Natural killer cell (primary cell): ENCODE data around the gene TRNP1. TPM values are rescaled to one million over a fixed set of nuclear protein-coding genes. Genes with fewer than 3 reads are reported as not detected.

ENCODE experiments used
- ATAC-seq, 3 donors: fragments of 150-1000 bp in 2 of 3; fragments of 200-7000 bp in 1 of 3; cut with Tn5 transposase; 1 replicate in 1 of 3; 2 replicates in 2 of 3; pipeline ENCODE4 v1.10.0; 2021; ENCODE audit warnings: mild to moderate bottlenecking in 2 of 3, moderate library complexity in 2 of 3
- DNase-seq, 2 donors: peaks; one replicate each; pipeline versions ENCODE4 v3.0.0 to v3.0.0-alpha.2; 2013 to 2021; ENCODE audit warnings: mixed read lengths in 1 of 2
- H3K27ac ChIP-seq: one replicate; pipeline ENCODE4 v1.5.1; 2013; ENCODE audit warnings: mild to moderate bottlenecking, low read length
- H3K27me3 ChIP-seq: one replicate; pipeline ENCODE4 v1.6.1; 2013; ENCODE audit warnings: low read length; ENCODE audit not compliant: control insufficient read depth, insufficient read depth
- H3K36me3 ChIP-seq: one replicate; pipeline ENCODE4 v1.6.1; 2013; ENCODE audit warnings: low read length; ENCODE audit not compliant: control insufficient read depth, insufficient read depth
- H3K4me1 ChIP-seq: one replicate; pipeline ENCODE4 v1.6.1; 2013; ENCODE audit warnings: low read length; ENCODE audit not compliant: control insufficient read depth, insufficient read depth
- H3K4me3 ChIP-seq: one replicate; pipeline ENCODE4 v1.5.1; 2013; ENCODE audit warnings: low read length
- H3K9me3 ChIP-seq: one replicate; pipeline ENCODE4 v1.6.1; 2013; ENCODE audit warnings: low read length; ENCODE audit not compliant: control insufficient read depth, insufficient read depth
- H3K27ac Mint-ChIP-seq, 2 donors: one replicate each; pipeline ENCODE4 v1.8.0; 2022; ENCODE audit warnings: mild to moderate bottlenecking in 2 of 2, mixed read lengths in 2 of 2, moderate library complexity in 1 of 2
- H3K27me3 Mint-ChIP-seq, 2 donors: one replicate each; pipeline ENCODE4 v1.8.0; 2022; ENCODE audit warnings: low read depth in 2 of 2, mixed read lengths in 2 of 2
- H3K36me3 Mint-ChIP-seq: one replicate; pipeline ENCODE4 v1.8.0; 2022; ENCODE audit warnings: mixed read lengths
- H3K4me1 Mint-ChIP-seq, 2 donors: one replicate each; pipeline ENCODE4 v1.8.0; 2022; ENCODE audit warnings: mixed read lengths in 2 of 2
- H3K4me3 Mint-ChIP-seq: one replicate; pipeline ENCODE4 v1.8.0; 2022; ENCODE audit warnings: mild to moderate bottlenecking, moderate library complexity, mixed read lengths
- H3K9me3 Mint-ChIP-seq, 2 donors: one replicate each; pipeline ENCODE4 v1.8.0; 2022; ENCODE audit warnings: mixed read lengths in 2 of 2
- CTCF ChIP-seq: fragments of 200-600 bp; IDR thresholded peaks from one replicate; pipeline ENCODE4 v1.8.0; 2022; ENCODE audit warnings: antibody characterized with exemption
- WGBS: methylation state at CpG from one replicate; pipeline ENCODE4 v1.1.7; 2013; ENCODE audit warnings: missing lambda C conversion rate; ENCODE audit not compliant: insufficient coverage; 5-methylcytosine and 5-hydroxymethylcytosine counted together
- intact Hi-C: fragments of 100-400 bp; cut with micrococcal nuclease; formaldehyde crosslinking; loops from one replicate; pipeline ENCODE4 v1.14.2; 2022
- total RNA-seq, 4 donors: library from RNA; stranded (reverse); fragments of 120-200 nt in 1 of 4; gene quantifications; one replicate each; pipeline versions ENCODE4 v1.2.3 to v1.2.4, GENCODE V29; 2013 to 2022

Gene TRNP1
- total RNA-seq, 3 donors from 2014 or later (not counting 1 experiment from before 2014, with no cell fraction given) = 0.18 to 3.0 (median 0.95) TPM

- Histone ChIP-seq H3K27me3 (peaks cover 20% of the 10 kb centered on the region), H3K9me3 (no peaks in the 10 kb centered on the region), H3K4me1 (peaks cover 34% of the 10 kb centered on the region), H3K36me3 (no peaks in the 10 kb centered on the region), H3K4me3 (no peak overlapping the region), H3K27ac (no peak overlapping the region)
- no peak for DNase-seq
- Mint-ChIP-seq H3K4me1 (peaks cover 13 to 16% of the 10 kb centered on the region in 2 donors), H3K4me3 (no peak overlapping the region), H3K27ac (no peak overlapping the region), H3K27me3 (peaks cover 19 to 32% of the 10 kb centered on the region in 2 donors), H3K36me3 (no peaks in the 10 kb centered on the region), H3K9me3 (no peaks in the 10 kb centered on the region)
- no peak for TF ChIP-seq CTCF
- ATAC-seq = no peak
- intact Hi-C loops = no loop called here
- 72% methylated on average over 4 of the region's 4 CpGs for WGBS
Observed at GRCh38 chr1:26996665-26997064, 3.2 kb downstream of the TRNP1 start.

DNA sequence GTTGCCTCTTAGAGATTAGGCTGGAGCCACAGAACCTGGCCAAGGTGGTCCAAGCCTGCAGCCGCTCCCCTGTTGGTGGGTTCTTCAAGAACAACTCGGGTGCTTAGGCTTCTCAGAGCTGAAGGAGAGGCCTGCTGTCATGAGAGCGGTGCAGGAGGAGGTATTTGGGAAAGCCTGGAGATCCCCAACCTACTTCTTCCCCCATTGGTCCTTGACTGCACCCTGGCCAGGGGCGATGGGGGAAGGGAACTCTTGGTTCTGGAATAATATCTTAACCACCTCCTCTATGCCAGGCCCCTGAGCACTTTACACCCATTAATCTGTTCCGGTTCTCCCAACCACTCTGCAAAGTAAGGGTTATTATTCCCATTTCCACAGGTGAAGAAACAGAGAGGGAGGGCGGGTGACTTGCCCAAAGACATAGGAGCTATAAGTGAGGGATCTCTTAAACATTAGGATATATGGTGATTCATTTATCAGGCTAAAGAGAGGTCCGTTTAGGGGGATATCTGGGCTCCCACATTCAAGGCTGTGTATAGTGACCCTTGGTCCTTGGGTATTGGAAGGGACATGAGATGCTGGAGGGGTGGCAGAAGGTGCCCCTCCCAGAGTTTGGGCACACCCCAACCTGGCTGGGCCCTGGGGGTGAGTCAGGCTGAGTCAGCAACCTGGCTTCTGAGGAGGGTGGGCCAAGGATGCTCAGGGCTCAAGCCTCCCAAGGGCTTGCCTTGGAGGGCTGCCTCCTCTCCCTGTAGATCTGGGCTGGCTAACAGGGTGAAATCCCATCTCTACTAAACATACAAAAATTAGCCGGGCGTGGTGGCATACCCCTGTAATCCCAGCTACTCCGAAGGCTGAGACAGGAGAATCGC is 5.2 kb downstream of the TRNP1 start:
- Histone ChIP-seq H3K36me3 (no peaks in the 10 kb centered on the region), H3K4me1 (peaks cover 26% of the 10 kb centered on the region), H3K9me3 (no peaks in the 10 kb centered on the region), H3K4me3 (no peak overlapping the region), H3K27ac (no peak overlapping the region), H3K27me3 (peaks cover 7% of the 10 kb centered on the region)
- TF ChIP-seq CTCF = no peak
- Mint-ChIP-seq H3K27ac (no peak overlapping the region), H3K9me3 (no peaks in the 10 kb centered on the region), H3K36me3 (no peaks in the 10 kb centered on the region), H3K27me3 (peaks cover 16 to 21% of the 10 kb centered on the region in 2 donors), H3K4me1 (peaks cover 11 to 12% of the 10 kb centered on the region in 2 donors), H3K4me3 (no peak overlapping the region)
- intact Hi-C loops = no loop called here
- WGBS = 87% methylated on average over 9 of the region's 11 CpGs
- no peak for DNase-seq
- ATAC-seq = no peak

DNA sequence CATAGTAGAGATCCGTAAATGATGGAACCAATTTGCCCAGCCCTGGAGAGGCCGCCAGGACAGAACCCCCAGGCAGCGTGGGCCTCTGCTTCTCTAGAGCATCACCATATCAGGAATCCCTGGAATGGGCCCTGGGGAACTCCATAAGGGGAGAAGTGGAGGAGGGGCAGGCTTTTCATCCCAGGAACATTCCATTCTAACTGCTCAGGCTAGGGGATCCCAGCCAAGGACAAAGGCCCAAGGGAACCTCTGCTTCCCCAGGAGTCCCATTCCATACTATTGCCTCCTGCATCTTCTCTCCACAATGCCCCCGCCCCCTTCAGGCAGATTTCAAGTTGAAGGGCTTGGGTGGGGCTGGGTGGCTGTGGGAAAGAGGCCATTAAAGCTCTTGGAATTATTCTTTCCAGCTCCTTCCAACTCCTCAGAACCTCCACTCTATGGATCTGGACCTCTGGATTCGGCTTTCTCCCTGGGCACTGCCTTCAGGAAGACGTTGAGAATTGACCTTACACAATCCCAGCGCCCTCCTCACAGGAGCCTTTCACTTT is 6.0 kb downstream of the TRNP1 start:
- intact Hi-C loops = no loop called here
- 86% methylated on average over 5 of the region's 7 CpGs for WGBS
- no peaks in the 10 kb centered on the region for H3K9me3 Mint-ChIP-seq

More for the DNA sequence above, 6.0 kb downstream of the TRNP1 start:
- Histone ChIP-seq H3K27me3 (peaks cover 5% of the 10 kb centered on the region), H3K36me3 (no peaks in the 10 kb centered on the region), H3K27ac (no peak overlapping the region), H3K4me3 (no peak overlapping the region), H3K4me1 (peaks cover 24% of the 10 kb centered on the region), H3K9me3 (no peaks in the 10 kb centered on the region)
- ATAC-seq = no peak
- Mint-ChIP-seq H3K27me3 (peaks cover 16 to 18% of the 10 kb centered on the region in 2 donors), H3K27ac (no peak overlapping the region), H3K4me1 (peaks cover 11 to 12% of the 10 kb centered on the region in 2 donors), H3K36me3 (no peaks in the 10 kb centered on the region), H3K4me3 (no peak overlapping the region)
- DNase-seq = no peak
- TF ChIP-seq CTCF = no peak
